ENCODE results near the gene POMGNT2.

Gene POMGNT2

GRCh38 chr3:43098761-43099160, 7.1 kb downstream of the POMGNT2 start:
- TF ChIP-seq, protein P1, sequence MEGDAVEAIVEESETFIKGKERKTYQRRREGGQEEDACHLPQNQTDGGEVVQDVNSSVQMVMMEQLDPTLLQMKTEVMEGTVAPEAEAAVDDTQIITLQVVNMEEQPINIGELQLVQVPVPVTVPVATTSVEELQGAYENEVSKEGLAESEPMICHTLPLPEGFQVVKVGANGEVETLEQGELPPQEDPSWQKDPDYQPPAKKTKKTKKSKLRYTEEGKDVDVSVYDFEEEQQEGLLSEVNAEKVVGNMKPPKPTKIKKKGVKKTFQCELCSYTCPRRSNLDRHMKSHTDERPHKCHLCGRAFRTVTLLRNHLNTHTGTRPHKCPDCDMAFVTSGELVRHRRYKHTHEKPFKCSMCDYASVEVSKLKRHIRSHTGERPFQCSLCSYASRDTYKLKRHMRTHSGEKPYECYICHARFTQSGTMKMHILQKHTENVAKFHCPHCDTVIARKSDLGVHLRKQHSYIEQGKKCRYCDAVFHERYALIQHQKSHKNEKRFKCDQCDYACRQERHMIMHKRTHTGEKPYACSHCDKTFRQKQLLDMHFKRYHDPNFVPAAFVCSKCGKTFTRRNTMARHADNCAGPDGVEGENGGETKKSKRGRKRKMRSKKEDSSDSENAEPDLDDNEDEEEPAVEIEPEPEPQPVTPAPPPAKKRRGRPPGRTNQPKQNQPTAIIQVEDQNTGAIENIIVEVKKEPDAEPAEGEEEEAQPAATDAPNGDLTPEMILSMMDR (IDR thresholded peaks at IDR 0.05), result no peak
- Histone ChIP-seq H3K27me3 (no peaks in the 10 kb centered on the region), H3K36me3 (no peaks in the 10 kb centered on the region), H3K27ac (no peak overlapping the region), H3K4me3 (ENCODE audit: low read depth in 1 of 2, low read length in 1 of 2) (no peak overlapping the region), H3K4me1 (ENCODE audit: control insufficient read depth in 1 of 2, insufficient read depth in 1 of 2, low read depth in 1 of 2, low read length in 1 of 2) (no peaks in the 10 kb centered on the region), H3K9me3 (no peaks in the 10 kb centered on the region)

DNA sequence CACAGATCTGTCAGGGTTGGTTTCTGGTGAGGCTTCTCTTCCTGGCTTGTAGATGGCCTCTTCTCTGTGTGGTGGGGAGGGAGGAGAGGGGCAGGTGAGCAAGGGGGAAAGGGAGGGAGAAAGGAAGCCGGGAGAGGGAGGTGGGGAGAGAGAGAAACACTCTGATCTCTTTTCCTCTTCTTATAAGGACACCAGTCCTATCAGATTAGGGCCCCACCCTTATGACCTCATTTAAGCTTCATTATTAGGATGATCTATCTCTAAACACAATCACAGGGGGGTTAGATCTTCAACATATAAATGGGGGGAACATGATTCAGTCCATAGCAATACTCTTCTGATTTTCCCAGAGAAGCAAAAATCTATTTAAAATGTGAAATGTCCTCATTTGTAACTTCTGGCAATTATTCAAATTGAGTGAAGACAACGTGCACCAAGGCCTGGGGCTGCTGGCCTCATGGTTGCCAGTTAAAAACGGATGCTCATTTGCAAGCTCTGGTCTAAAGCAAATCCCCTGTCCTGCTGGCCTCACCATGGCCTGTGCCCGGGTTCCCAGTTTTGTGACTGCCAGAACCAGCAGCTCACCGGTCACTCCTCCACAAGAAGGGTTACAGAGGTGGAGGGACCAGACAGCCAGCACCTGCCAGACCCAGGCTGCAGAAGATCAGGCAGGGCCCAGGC, 8.3 kb downstream of the POMGNT2 start:
- TF ChIP-seq, protein P1 (IDR thresholded peaks at IDR 0.05), result no peak
- no peaks in the 10 kb centered on the region for H3K36me3 ChIP-seq
- no peak overlapping the region for H3K4me3 ChIP-seq (ENCODE audit: low read depth in 1 of 2, low read length in 1 of 2)
- H3K27ac ChIP-seq, result no peak overlapping the region
- no peaks in the 10 kb centered on the region for H3K9me3 ChIP-seq
- no peaks in the 10 kb centered on the region for H3K27me3 ChIP-seq
- H3K4me1 ChIP-seq (ENCODE audit: control insufficient read depth in 1 of 2, insufficient read depth in 1 of 2, low read depth in 1 of 2, low read length in 1 of 2), result no peaks in the 10 kb centered on the region

DNA sequence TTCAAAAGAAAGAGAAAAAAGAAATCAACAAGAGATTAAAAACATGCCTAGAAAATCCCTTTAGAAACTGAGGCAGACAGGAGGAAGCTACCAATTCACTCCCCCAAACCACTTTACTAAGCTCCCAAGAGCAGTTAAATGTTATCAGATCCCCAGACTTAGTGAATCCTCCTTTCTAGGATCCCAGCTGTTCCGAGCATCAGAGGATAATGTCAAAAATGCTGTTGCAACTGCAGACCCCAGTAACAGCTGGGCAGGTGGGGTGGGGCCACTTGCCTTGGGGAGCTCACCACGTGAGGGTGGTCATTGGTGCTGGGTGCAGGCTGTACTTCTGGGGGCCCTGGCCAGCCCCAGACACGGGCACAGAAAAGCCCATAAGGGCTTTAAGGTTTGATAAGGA, 9.1 kb downstream of the POMGNT2 start:
- TF ChIP-seq, protein P1 (IDR thresholded peaks at IDR 0.05), result no peak
- H3K27ac ChIP-seq, result no peak overlapping the region

GRCh38 chr3:43095370-43095769, 10.5 kb downstream of the POMGNT2 start:
- H3K9me3 ChIP-seq, result no peaks in the 10 kb centered on the region
- no peaks in the 10 kb centered on the region for H3K27me3 ChIP-seq
- no peak overlapping the region for H3K27ac ChIP-seq
- TF ChIP-seq, protein P1 (IDR thresholded peaks at IDR 0.05), result no peak
- no peak overlapping the region for H3K4me3 ChIP-seq (ENCODE audit: low read depth in 1 of 2, low read length in 1 of 2)
- no peaks in the 10 kb centered on the region for H3K4me1 ChIP-seq (ENCODE audit: control insufficient read depth in 1 of 2, insufficient read depth in 1 of 2, low read depth in 1 of 2, low read length in 1 of 2)
- no peaks in the 10 kb centered on the region for H3K36me3 ChIP-seq

More for the DNA sequence above, 9.1 kb downstream of the POMGNT2 start:
- no peaks in the 10 kb centered on the region for H3K27me3 ChIP-seq
- no peaks in the 10 kb centered on the region for H3K36me3 ChIP-seq
- H3K9me3 ChIP-seq, result no peaks in the 10 kb centered on the region
- H3K4me3 ChIP-seq (ENCODE audit: low read depth in 1 of 2, low read length in 1 of 2), result no peak overlapping the region
- no peaks in the 10 kb centered on the region for H3K4me1 ChIP-seq (ENCODE audit: control insufficient read depth in 1 of 2, insufficient read depth in 1 of 2, low read depth in 1 of 2, low read length in 1 of 2)

GRCh38 chr3:43094851-43095250, 11.0 kb downstream of the POMGNT2 start:
- no peak overlapping the region for H3K27ac ChIP-seq
- H3K4me3 ChIP-seq (ENCODE audit: low read depth in 1 of 2, low read length in 1 of 2), result no peak overlapping the region
- TF ChIP-seq, protein P1 (IDR thresholded peaks at IDR 0.05), result no peak

More at GRCh38 chr3:43094851-43095250, 11.0 kb downstream of the POMGNT2 start:
- Histone ChIP-seq H3K4me1 (ENCODE audit: control insufficient read depth in 1 of 2, insufficient read depth in 1 of 2, low read depth in 1 of 2, low read length in 1 of 2) (no peaks in the 10 kb centered on the region), H3K27me3 (no peaks in the 10 kb centered on the region), H3K36me3 (no peaks in the 10 kb centered on the region), H3K9me3 (no peaks in the 10 kb centered on the region)

Measured in neutrophil (primary cell).